ENCODE data around the gene TMC7.

- TF ChIP-seq POLR2A (IDR thresholded peaks at IDR 0.05; ENCODE audit: low read depth, low read length), result no peak
- TF ChIP-seq MAX (IDR thresholded peaks at IDR 0.05; ENCODE audit: insufficient read depth, insufficient read length), result no peak
- no peak for TF ChIP-seq CTCF (IDR thresholded peaks at IDR 0.05; ENCODE audit: extremely low read depth in 1 of 2, insufficient read depth in 1 of 2, low read depth in 1 of 2, low read length in 2 of 2)
Measured at GRCh38 chr16:19001788-19002187, 18.1 kb downstream of the TMC7 start.
